Measurements from ENCODE around the gene AXIN1. TPM values are rescaled to one million over a fixed set of nuclear protein-coding genes. Genes with fewer than 3 reads are reported as not detected.

The AXIN1 gene
- total RNA-seq, 1 experiment from 2014 or later = 42.0 TPM

GRCh38 chr16:254461-254860, 98.1 kb downstream of the AXIN1 start:
- DNase-seq = no peak
- H3K79me2 ChIP-seq (ENCODE audit: low read depth) = no peaks in the 10 kb centered on the region
- peaks cover 14% of the 10 kb centered on the region; the same call in 1 of the 2 replicates for H3K4me1 ChIP-seq (replicated peaks; ENCODE audit: insufficient read depth)
- H4K20me1 ChIP-seq (ENCODE audit: insufficient read depth) = no peaks in the 10 kb centered on the region
- ChIA-PET POLR2A (ENCODE audit: unreplicated experiment) (interaction anchor here (0.6 kb wide), 1 partner anchor 92 kb away, joined by 3 read pairs; no protein-coding TSS in a partner anchor), CTCF (no interaction called here)
- no peak overlapping the region for H2AFZ ChIP-seq
- no peaks in the 10 kb centered on the region for H3K9me2 ChIP-seq (ENCODE audit: insufficient read depth)
- H3K9me3 ChIP-seq (ENCODE audit: insufficient read depth, low read depth) = no peaks in the 10 kb centered on the region
- no peaks in the 10 kb centered on the region for H3K27me3 ChIP-seq (ENCODE audit: insufficient read depth, low read depth)
- no peaks in the 10 kb centered on the region for H3F3A ChIP-seq (ENCODE audit: insufficient read depth, low read depth)
- H3K36me3 ChIP-seq (ENCODE audit: low read depth) = no peaks in the 10 kb centered on the region
- H3K4me2 ChIP-seq = no peak overlapping the region
- intact Hi-C loops (cut with micrococcal nuclease; ENCODE audit: unreplicated experiment) = no loop called here
- no peak overlapping the region for H3K27ac ChIP-seq
- no TSS peak for BruUV-seq (replicated peaks)
- TF ChIP-seq CTCF (conservative IDR thresholded peaks at IDR 0.05) (no peak), EZH2 (IDR thresholded peaks at IDR 0.05; ENCODE audit: low read depth) (no peak)
- H3K4me3 ChIP-seq = no peak overlapping the region

GRCh38 chr16:253833-254232, 98.7 kb downstream of the AXIN1 start:
- no peak for DNase-seq
- ChIA-PET CTCF (no interaction called here), POLR2A (ENCODE audit: unreplicated experiment) (interaction anchor here (0.7 kb wide), 1 partner anchor 13 kb away, joined by 3 read pairs; no protein-coding TSS in a partner anchor)
- TF ChIP-seq CTCF (conservative IDR thresholded peaks at IDR 0.05) (no peak), EZH2 (IDR thresholded peaks at IDR 0.05; ENCODE audit: low read depth) (no peak)
- Histone ChIP-seq H3K79me2 (ENCODE audit: low read depth) (no peaks in the 10 kb centered on the region), H2AFZ (no peak overlapping the region), H3K9me3 (ENCODE audit: insufficient read depth, low read depth) (no peaks in the 10 kb centered on the region), H3K27ac (no peak overlapping the region), H3K9me2 (ENCODE audit: insufficient read depth) (no peaks in the 10 kb centered on the region), H3K27me3 (ENCODE audit: insufficient read depth, low read depth) (no peaks in the 10 kb centered on the region), H3F3A (ENCODE audit: insufficient read depth, low read depth) (no peaks in the 10 kb centered on the region), H3K4me3 (no peak overlapping the region), H3K36me3 (ENCODE audit: low read depth) (no peaks in the 10 kb centered on the region), H3K4me2 (no peak overlapping the region), H4K20me1 (ENCODE audit: insufficient read depth) (no peaks in the 10 kb centered on the region), H3K4me1 (replicated peaks; ENCODE audit: insufficient read depth) (peaks cover 14% of the 10 kb centered on the region; the same call in 1 of the 2 replicates)
- intact Hi-C loops (cut with micrococcal nuclease; ENCODE audit: unreplicated experiment) = no loop called here
- BruUV-seq (replicated peaks) = no TSS peak

GRCh38 chr16:252366-253337, 99.9 kb downstream of the AXIN1 start:
- ChIA-PET POLR2A (ENCODE audit: unreplicated experiment) (interaction anchor here (0.7 kb wide), 1 partner anchor 12 kb away, joined by 3 read pairs; no protein-coding TSS in a partner anchor), CTCF (interaction anchor here (0.6 kb wide), 1 partner anchor 100 kb away, joined by 4 read pairs; the partner anchor contains the start of gene AXIN1)
- Histone ChIP-seq H3K4me1 (replicated peaks; ENCODE audit: insufficient read depth) (peaks cover 14% of the 10 kb centered on the region; the same call in 1 of the 2 replicates), H3K9me3 (ENCODE audit: insufficient read depth, low read depth) (no peaks in the 10 kb centered on the region), H3K4me2 (no peak overlapping the region), H3K9me2 (ENCODE audit: insufficient read depth) (no peaks in the 10 kb centered on the region), H3K27ac (no peak overlapping the region), H3K36me3 (ENCODE audit: low read depth) (no peaks in the 10 kb centered on the region), H3F3A (ENCODE audit: insufficient read depth, low read depth) (no peaks in the 10 kb centered on the region), H3K79me2 (ENCODE audit: low read depth) (no peaks in the 10 kb centered on the region), H2AFZ (no peak overlapping the region), H4K20me1 (ENCODE audit: insufficient read depth) (no peaks in the 10 kb centered on the region), H3K27me3 (ENCODE audit: insufficient read depth, low read depth) (no peaks in the 10 kb centered on the region), H3K4me3 (no peak overlapping the region)
- DNase-seq = no peak
- no TSS peak for BruUV-seq (replicated peaks)
- no peak for TF ChIP-seq EZH2 (IDR thresholded peaks at IDR 0.05; ENCODE audit: low read depth)
- TF ChIP-seq CTCF (conservative IDR thresholded peaks at IDR 0.05) = no peak
- intact Hi-C loops (cut with micrococcal nuclease; ENCODE audit: unreplicated experiment) = no loop called here

Data from PC-9 (cell line).